Testis (tissue), 3 donors: Measurements from ENCODE around the gene MAB21L4. TPM values are rescaled to one million over a fixed set of nuclear protein-coding genes. Genes with fewer than 3 reads are reported as not detected.

ENCODE experiments used
- DNase-seq: peaks from one replicate; pipeline ENCODE4 v3.0.0-alpha.2; 2019
- H3K27ac ChIP-seq, 2 donors: fragments of 200-600 bp; sonication (generic); one replicate each; pipeline ENCODE4 v1.5.1; 2019
- H3K27me3 ChIP-seq: fragments of 200-600 bp; sonication (generic); one replicate; pipeline ENCODE4 v1.5.1; 2019
- H3K36me3 ChIP-seq: fragments of 200-600 bp; sonication (generic); one replicate; pipeline ENCODE4 v1.5.1; 2017; ENCODE audit warnings: low read depth; ENCODE audit errors: missing control alignments
- H3K4me1 ChIP-seq: fragments of 200-600 bp; sonication (generic); one replicate; pipeline ENCODE4 v1.5.1; 2019
- H3K4me3 ChIP-seq, 2 donors: fragments of 200-600 bp; sonication (generic); one replicate each; pipeline ENCODE4 v1.5.1; 2017 to 2019
- H3K9me3 ChIP-seq: fragments of 200-600 bp; sonication (generic); one replicate; pipeline ENCODE4 v1.5.1; 2017
- POLR2A ChIP-seq: fragments of 450-650 bp; IDR thresholded peaks from one replicate; pipeline ENCODE4 v1.6.1; 2017; ENCODE audit warnings: antibody characterized with exemption, mild to moderate bottlenecking, moderate library complexity
- WGBS, 2 donors: methylation state at CpG; one replicate each; pipeline ENCODE4 v1.1.5; 2018; 5-methylcytosine and 5-hydroxymethylcytosine counted together
- intact Hi-C: fragments of 100-400 bp; cut with DNase I; formaldehyde crosslinking; loops from one replicate; pipeline ENCODE4 v1.15.1; 2023; ENCODE audit warnings: low total_unique reads
- polyA plus RNA-seq: library from polyadenylated mRNA; stranded (reverse); fragments of 350-450 nt; fragmentation: Illumina TruSeq; extraction: RNeasy Lipid Tissue Mini Kit (QIAGEN cat#74804); gene quantifications from one replicate; pipeline ENCODE4 v1.2.3, GENCODE V29; 2014; ENCODE audit warnings: low read depth, low replicate concordance; ENCODE audit not compliant: insufficient read depth
- total RNA-seq, 2 donors: library from RNA; depleted of rRNA; stranded (reverse); fragments of >200 nt; gene quantifications; one replicate each; pipeline ENCODE4 v1.2.3, GENCODE V29; 2016
- TF ChIP-seq, protein P1 (sequence below), 3 experiments: fragments of 450-650 bp in 2 of 3; fragments of 200-600 bp in 1 of 3; sonication (generic) in 1 of 3; IDR thresholded peaks; one replicate each; pipeline ENCODE4 v1.5.1; 2016 to 2019; ENCODE audit warnings: antibody characterized with exemption in 3 of 3, mild to moderate bottlenecking in 2 of 3, moderate library complexity in 1 of 3

MAB21L4 gene
- total and polyA plus RNA-seq, 3 donors from 2014 or later, result 1.1 TPM; not detected in 2

DNA sequence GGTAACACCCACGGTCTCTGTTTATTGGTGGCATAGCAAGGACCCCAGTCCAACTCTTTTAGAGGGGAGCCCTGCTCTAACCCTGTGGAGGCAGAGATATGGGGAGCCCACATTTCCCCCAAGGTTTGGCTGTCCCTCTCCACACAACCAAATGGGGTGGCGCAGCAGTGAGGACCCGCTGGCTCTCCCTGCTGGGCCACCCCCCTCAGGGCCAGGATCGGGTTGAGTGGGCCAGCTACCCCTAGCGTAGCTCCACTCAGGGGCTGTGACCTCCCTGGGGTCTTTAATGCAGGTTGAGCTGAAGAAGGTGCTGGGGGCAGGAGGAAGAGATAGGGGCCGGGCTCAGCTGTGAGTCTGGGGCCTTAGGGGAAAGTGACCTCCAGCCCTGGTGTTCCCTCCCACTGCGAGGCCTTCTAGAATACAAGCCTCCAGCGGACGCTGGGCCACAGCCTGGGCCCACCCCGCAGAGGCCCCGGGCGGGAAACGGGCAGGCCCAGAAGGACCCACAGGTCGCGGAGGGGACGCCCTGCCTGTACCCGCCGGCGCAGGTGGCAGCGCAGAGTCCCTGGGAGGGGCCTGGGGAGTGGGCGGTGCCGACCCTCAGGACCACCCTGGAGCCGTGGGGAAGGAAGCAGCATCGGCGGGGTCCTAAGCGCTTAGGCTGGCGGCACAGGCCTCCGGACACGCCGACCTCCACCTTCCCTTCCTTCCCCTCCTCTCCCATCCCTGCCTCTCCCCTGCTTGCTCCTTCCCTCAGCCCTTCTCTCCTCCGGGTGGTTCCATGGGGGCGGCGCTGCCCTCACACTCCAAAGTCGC, 19.8 kb upstream of the MAB21L4 start:
- Histone ChIP-seq H3K36me3 (no peaks in the 10 kb centered on the region), H3K27me3 (no peaks in the 10 kb centered on the region), H3K27ac (no peak overlapping the region), H3K9me3 (no peaks in the 10 kb centered on the region), H3K4me3 (no peak overlapping the region), H3K4me1 (peaks cover 25% of the 10 kb centered on the region)
- WGBS, 2 donors, result 33 to 41% methylated on average over 29 to 34 of the region's 34 CpGs
- no peak for TF ChIP-seq POLR2A
- TF ChIP-seq, protein P1, sequence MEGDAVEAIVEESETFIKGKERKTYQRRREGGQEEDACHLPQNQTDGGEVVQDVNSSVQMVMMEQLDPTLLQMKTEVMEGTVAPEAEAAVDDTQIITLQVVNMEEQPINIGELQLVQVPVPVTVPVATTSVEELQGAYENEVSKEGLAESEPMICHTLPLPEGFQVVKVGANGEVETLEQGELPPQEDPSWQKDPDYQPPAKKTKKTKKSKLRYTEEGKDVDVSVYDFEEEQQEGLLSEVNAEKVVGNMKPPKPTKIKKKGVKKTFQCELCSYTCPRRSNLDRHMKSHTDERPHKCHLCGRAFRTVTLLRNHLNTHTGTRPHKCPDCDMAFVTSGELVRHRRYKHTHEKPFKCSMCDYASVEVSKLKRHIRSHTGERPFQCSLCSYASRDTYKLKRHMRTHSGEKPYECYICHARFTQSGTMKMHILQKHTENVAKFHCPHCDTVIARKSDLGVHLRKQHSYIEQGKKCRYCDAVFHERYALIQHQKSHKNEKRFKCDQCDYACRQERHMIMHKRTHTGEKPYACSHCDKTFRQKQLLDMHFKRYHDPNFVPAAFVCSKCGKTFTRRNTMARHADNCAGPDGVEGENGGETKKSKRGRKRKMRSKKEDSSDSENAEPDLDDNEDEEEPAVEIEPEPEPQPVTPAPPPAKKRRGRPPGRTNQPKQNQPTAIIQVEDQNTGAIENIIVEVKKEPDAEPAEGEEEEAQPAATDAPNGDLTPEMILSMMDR (IDR thresholded peaks at IDR 0.05), result no peak
- no peak for DNase-seq
- intact Hi-C loops, result loop anchor here (10.0 kb wide), 1 partner anchor 79 kb away; the partner anchor contains the start of gene SNED1

DNA sequence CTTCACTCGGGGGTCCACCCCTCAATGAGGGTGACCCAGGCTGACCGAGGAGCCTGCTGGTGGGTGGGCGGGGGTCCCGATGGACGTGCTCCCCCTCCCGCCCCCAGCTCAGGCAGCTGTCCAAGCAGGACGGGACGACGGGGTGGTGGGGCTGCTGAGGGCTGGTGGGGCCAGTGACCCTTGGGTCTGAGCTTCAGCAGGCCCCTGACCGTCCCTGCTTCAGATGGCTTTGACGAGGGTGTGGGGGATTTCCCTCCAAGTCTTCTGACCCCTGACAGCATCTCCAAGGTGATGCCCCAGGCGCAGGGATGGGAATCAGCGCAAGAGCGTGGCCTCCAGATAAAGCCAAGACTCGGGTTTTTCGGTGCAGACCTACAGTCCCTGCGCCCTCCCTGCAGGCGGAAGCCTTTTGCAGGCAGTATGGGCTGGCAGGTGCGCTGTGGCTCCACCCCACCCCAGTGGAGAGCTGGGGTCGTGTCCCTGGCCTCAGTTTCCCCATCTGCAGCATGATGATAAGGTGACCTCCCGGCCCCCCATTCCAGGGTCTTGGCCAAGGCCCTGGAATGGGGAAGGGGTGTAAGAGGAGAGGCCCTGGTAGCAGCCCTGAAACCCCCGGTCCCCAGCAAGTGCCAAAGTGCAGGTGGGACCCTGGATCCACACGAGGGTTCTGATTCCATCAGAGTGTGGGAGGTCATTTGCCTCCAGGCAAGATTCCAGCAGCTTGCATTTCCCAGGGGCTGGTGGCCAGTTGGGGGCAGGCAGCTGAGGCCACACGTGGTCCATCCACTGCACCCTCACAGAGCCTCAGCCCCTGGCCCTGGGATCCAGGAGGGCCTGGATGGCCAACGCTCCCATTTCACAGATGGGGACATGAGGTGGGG, 18.9 kb upstream of the MAB21L4 start:
- Histone ChIP-seq H3K9me3 (no peaks in the 10 kb centered on the region), H3K36me3 (no peaks in the 10 kb centered on the region), H3K27me3 (no peaks in the 10 kb centered on the region), H3K4me1 (peaks cover 25% of the 10 kb centered on the region), H3K4me3 (no peak overlapping the region), H3K27ac (no peak overlapping the region)
- TF ChIP-seq, protein P1 (IDR thresholded peaks at IDR 0.05), result no peak
- TF ChIP-seq POLR2A, result no peak
- no peak for DNase-seq
- WGBS, 2 donors, result 54 to 75% methylated on average over 9 to 24 of the region's 25 CpGs
- intact Hi-C loops, result loop anchor here (10.0 kb wide), 1 partner anchor 80 kb away; the partner anchor contains the start of gene SNED1

DNA sequence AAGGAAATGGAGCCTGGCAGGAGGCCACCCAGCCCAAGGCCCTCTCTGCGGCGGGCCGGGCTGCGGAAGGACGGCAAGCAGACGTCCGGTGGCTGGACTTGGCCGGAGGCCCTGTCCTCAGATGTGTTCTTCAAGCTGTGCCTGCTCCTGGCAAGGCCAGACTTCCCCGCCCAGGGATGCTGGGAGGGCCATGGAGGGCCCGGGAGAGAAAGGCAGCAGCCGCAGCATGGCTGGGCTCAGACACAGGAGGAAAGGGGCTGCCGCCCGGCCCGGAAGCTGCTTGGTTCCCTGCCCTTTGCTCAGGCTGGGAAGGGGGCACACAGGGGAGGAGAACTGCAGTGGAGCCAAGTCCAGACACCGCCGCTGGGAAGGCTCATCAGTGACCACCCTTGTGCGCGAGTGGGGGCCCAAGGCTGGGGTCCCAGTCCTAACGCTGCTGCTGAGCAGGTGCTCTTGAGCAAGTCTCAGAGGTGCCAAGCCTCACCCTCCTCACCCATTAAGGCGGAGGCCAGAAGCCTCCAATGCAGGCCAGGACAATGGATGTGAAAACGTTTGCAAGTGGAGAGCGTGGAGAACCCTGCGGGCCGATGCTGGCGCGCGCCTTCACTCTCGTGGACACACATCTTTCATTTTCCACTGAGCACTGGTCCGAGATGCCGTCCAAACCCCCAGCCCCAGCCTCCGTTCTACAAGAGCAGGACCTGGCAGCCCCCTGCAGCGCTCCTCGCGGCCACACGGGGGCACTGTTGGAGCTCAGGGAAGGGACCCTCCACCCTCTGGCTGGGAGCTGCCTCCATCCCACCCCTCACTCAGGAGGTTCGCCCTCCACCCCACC, 18.1 kb upstream of the MAB21L4 start:
- intact Hi-C loops, result loop anchor here (10.0 kb wide), 1 partner anchor 81 kb away; the partner anchor contains the start of gene SNED1
- Histone ChIP-seq H3K4me3 (no peak overlapping the region), H3K27me3 (no peaks in the 10 kb centered on the region), H3K4me1 (peaks cover 25% of the 10 kb centered on the region), H3K27ac (peak overlapping the region in 1 of 2 donors; percentile 56), H3K36me3 (no peaks in the 10 kb centered on the region), H3K9me3 (no peaks in the 10 kb centered on the region)
- 38 to 52% methylated on average over 18 to 34 of the region's 36 CpGs for WGBS, 2 donors
- peak; percentile 82 for DNase-seq
- TF ChIP-seq, protein P1 (IDR thresholded peaks at IDR 0.05), result peak; percentile 33 to 95 (median 81)
- no peak for TF ChIP-seq POLR2A
